ENCODE measurements around the gene PHPT1.

- TF ChIP-seq CTCF (conservative IDR thresholded peaks at IDR 0.05 in 1 of 2, IDR thresholded peaks at IDR 0.05 in 1 of 2; ENCODE audit: low read depth in 1 of 2, low read length in 2 of 2), result no peak
- no peak for TF ChIP-seq EZH2 (IDR thresholded peaks at IDR 0.05; ENCODE audit: low read length, missing control alignments)
Measured at GRCh38 chr9:136808806-136809158, 40.4 kb upstream of the PHPT1 start.
